Measurements from ENCODE around the gene CUEDC1.
"Not testable (repeated sequence)": the region's sequence is repeated elsewhere in the genome, so short reads cannot be mapped to it uniquely, and the experiment has no call there.

CUEDC1 gene

DNA sequence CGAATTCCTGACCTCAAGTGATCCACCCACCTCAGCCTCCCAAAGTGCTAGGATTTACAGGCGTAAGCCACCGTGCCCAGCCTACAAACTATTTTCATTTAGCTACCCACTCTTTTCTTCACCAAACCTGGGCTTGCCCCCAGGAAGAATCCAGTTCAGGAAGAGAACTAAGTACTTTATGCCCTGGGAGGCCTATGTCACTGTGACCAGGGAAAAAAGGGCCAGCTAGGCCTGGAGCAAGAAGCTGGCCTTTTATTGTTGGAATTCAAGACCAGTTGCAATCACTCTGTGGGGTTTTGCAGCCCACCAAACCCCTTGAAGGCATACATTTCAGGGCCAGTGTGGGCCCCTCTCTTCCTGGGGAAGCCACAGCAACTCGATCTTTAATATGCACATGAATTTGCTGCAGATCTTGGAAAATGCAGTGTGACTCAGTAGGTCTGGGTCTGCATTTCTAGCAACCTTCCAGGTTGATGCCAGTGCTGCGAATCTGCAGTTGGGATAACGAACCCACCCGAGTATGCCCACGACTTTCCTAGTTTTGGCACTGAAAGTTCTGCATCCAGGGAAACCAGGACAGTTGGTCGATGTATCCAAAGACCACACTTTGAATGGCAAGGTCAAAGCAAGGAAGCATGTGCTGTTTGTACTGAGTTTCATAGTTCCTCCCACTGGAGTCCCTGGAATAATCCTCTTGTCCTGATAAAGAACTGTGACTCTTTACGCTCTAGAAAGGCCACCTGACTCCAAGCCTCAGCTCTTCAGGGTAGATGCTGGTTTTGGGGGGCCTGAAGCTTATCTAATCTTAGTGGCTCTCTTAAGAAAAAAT lies 98.2 kb downstream of the CUEDC1 start:
- no peak for DNase-seq

DNA sequence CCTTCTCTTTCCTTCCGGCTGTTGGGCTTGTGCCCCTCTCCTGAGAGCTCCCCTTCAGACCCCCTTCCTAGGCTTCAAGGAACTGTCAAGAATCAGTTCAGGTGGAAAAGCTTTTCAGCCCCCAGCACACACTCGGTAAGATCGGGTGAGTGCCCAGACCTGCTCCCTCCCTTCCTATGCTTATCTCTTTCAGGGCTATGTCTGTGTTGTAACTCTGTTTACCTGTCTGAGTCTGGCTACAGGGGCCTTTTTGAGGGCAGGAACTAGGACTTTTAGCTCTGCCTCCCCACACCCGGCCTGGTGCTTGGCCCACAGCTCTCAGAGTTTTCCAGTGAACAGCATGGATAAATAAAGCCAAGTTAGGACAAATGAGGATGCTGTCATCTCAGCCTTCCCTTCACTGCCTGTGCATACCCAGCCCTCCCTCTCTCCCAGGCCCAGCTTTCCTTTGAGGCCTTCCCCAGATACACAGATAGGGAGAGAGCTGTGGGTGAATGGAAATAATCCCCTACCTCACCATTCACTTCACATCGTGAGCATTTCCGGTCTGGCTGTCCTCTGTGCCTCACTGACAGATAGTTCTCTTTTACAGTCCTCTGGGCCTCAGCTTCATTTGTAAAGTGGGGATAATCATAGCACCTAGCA lies 99.7 kb downstream of the CUEDC1 start:
- DNase-seq: no peak

DNA sequence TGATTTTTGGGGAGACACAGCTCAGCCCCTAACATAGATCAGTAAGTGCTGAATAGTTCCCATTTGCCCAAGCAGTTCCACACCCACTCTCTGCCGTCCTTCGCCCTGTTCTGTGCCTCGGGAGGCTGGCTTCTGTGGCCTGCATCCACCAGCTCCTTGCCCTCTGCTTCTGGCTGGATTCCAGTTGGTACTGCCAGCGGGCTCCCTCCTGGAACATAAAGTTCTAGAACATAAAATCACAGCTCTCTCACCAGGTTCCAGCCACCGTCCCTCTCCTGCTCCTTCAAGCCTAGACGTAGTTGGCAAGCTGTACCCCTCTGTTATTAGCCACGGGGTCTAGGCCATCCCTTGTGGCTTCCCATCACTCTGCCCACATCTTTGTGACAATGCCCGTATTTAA lies 101.5 kb downstream of the CUEDC1 start:
- no peak for DNase-seq

DNA sequence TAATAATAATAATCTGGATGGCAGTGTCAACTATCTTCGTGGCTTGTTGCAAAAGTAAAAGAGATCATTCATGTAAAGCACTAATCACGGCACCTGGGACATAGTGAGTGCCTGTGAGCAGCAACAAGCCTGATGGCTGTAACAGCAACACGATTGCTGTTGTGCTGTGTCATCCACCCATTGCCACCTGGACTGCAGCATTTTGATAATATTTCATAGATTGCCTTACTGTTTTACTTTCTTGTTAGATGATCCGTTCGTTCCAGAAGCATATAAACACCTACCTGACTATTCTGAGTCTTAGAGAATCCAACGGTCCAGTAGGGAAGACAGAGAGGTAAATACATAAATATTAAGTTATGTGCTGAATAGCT lies 102.3 kb downstream of the CUEDC1 start:
- DNase-seq: no peak

DNA sequence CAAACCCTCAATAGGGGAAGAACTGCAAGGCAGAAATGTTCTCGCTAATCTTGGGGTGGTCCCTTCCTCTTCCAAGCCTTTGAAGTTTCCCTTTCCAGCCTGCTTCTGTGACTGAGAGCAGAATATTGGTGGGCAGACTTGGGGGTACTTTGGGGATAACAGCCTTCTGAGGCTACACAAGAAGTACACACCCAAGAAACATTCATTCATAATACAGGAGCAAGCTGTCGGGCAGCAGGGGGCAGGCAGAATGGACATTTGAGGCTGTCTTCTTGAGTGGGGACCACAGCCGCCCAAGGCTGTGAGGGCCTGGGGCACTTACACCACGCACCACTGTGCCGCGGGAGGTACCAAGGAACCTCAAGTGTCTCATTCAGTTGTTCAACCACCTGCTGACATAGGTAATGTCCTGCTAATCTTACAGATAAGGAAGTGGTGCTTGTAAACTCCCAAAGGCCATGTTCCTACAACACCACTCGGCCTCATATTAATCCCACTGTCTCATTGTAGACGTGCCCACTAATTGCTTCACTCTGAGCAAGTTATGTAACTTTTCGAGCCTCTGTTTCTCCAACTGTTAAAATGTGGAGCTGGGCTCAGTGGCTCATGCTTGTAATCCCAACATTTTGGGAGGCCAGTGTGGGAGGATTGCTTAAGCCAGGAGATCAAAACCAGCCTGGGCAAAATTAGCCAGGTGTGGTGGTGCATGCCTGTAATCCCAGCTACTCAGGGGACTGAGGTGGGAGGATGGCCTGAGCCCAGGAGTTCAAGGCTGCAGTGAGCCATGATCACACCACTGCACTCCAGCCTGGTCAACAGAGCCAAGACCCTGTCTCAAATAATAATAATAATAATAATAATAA lies 102.9 kb downstream of the CUEDC1 start:
- no peak for DNase-seq

DNA sequence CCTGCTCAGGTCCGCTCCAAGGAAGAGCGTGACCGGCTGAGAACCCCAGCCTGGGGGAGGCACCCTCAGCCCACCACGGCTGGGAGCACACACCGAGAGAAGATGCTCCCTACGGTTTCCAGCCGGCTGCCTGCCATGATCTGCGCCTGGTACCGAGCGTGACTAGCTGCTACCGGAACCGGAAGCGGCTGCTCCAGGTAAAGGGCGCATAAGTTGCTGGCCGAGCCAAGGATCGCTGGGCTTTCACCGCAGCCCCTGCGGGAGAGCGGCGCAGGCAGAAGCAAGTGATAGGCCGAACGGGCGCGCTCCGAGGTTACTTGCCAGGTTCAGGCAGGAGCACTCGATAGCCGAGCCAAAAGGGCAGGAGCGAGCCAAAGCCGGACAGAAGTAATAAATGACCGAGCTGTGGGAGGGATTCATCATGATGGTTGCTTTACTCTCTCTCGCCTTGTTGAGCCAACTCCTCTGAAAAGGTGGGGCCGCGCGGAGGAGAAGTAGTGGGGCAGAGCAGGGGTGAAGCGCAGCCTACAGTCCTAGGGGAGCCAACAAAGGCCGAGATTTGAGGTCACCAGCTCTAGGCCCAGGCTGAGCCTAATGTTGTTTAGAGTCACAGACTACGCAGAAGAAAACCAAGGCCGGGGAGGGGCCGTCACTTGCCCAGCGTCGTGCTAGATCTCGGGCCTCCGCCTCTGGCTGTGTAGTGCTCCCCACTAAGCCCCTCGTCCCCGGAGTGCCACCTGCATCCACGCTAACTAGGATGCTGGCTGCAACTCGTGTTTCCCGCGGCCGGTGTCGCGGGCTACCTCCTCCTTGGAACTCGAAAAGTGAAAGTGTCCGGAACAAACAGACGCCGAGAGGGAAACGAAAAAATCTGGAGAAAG lies 105.1 kb downstream of the CUEDC1 start, which contains the start of gene MRPS23:
Gene MRPS23 (minus strand): TSS at position 171 of the 881 bp plus-strand sequence. CDS start 34 bp downstream, at position 137.
- peak; percentile 99 for DNase-seq

DNA sequence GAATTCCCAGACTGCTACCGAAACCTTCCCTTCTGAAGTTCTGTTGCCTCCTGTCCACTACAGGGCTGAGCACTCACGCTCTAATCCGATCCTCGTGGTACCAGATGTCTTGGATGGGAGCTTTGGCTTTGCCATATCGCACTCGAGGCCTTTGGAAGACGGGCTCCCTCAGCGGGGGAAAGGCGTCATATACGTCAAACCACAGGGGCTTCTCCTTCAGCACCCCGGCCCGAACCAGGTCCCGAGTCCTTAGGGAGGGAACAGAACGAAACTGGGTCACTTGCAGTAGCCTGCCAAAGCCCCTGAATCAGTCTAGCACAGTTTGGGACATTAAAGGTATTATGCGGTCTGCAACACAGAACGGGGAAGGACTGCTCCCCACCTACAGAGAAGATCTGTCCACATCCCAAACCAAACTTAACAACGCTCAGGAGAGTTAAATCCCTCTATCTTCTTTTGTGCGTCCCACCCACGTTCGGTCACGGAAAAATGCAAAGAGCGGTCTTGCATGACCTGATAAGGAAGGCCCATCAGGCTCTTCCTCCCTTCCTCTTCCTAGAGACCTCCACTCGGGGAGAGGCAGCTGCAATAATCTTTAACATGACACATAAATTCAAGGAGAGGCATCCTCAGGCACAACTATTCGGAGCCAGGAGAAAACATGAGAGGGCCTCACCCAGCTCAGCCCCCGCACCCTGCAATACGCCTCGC lies 105.9 kb downstream of the CUEDC1 start:
- DNase-seq: no peak

DNA sequence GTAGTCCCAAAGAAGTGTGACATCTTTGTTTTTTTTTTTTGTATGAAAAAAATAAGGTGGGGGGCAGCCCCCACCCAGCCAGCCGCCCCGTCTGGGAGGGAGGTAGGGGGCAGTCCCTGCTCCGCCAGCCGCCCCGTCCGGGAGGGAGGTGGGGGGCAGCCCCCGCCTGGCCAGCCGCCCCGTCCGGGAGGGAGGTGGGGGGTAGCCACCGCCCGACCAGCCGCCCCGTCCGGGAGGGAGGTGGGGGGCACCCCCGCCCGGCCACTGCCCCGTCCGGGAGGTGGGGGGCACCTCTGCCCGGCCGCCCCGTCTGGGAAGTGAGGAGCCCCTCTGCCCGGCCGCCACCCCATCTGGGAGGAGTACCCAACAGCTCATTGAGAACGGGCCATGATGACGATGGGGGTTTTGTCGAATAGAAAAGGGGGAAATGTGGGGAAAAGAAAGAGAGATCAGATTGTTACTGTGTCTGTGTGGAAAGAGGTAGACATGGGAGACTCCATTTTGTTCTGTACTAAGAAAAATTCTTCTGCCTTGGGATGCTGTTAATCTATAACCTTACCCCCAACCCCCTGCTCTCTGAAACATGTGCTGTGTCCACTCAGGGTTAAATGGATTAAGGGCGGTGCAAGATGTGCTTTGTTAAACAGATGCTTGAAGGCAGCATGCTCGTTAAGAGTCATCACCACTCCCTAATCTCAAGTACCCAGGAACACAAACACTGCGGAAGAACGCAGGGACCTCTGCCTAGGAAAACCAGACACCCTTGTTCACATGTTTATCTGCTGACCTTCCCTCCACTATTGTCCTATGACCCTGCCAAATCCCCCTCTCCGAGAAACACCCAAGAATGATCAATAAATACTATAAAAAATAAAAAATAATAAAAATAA lies 108.9 kb downstream of the CUEDC1 start:
- DNase-seq: not testable (repeated sequence)

DNA sequence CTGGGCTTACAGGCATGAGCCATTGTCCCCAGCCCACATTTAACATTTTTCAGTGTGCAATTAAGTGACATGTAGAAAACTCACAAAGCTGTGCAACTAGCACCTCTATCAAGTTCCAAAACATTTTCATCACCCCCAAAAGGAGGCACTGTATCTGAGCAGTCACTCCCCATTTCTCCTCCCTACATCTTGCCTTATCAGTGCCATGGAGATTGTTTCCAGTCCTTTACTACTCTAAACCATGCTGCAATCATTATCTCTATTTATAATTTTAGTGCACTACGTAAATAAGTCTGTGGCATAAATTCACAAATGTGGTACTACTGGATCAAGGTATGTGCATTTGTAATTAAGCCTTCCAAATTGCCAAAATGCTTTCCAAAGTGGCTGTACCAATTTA lies 112.9 kb downstream of the CUEDC1 start:
- no peak for DNase-seq

DNA sequence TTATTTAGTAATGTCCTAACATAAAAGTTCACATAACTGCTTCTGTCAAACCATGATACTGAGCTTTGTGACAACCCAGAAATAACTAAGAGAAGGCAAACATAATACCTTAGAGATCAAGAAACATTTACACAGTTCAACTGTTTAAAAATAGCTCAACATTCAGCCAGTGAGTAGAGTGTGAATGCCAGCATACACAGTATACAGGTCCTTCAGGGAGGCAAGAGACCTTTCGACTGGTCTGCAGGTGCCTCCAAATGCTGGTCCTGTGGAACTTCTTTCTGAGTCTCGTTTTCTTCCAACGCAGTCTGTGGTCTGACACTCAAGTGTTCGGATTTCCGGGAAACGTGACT lies 115.7 kb downstream of the CUEDC1 start:
- no peak for DNase-seq

DNA sequence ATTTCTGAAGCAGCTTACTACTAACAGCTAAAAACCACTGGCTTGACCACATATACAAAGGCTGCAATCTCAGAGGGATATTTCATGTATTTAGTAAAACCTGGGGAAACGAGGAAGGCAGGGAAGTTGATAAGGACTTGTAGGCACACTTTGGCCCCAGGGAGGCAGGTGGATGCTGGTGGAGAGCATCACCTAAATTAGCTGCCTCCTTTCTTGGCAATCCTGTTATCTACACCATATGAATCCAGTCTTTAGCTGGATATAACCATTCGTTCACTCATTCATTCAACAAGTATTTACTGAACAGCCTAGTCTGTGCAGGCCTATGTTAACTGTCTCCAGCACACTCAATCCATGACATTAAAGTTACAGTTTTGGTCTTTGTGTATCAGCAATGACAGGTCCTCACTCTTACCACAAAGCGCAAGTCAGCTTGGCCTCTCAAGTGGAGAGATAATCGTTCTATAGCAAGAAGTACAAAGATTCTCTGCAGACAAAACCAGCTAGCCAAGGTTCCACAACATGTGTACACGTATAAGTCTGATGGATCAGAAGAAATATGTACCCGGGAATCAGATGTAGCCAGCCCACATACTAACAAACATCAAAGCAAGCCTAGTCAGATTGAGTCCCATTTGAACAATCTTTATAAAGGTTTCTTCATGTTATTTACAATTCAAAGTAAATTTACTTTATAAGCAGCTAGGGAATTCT lies 116.2 kb downstream of the CUEDC1 start:
- DNase-seq: no peak

DNA sequence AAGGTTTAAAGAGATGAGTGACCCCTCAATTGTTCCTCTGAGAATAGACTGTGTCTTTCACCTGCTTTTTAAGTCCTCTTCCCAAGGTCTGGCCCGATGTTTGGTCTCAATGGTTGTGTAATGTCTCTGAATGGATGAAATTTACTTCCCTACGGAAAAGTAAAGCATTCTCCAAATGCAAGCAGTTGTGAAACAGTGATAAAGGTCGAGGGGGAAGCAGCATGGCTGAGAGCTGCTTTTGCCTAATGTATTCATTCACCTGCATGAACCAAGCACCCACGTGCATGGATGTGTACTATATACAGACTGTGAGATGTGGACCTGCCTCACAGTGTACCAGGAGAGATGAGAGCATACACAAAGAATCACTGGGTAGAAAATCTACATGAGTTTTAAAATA lies 116.8 kb downstream of the CUEDC1 start:
- DNase-seq: no peak

DNA sequence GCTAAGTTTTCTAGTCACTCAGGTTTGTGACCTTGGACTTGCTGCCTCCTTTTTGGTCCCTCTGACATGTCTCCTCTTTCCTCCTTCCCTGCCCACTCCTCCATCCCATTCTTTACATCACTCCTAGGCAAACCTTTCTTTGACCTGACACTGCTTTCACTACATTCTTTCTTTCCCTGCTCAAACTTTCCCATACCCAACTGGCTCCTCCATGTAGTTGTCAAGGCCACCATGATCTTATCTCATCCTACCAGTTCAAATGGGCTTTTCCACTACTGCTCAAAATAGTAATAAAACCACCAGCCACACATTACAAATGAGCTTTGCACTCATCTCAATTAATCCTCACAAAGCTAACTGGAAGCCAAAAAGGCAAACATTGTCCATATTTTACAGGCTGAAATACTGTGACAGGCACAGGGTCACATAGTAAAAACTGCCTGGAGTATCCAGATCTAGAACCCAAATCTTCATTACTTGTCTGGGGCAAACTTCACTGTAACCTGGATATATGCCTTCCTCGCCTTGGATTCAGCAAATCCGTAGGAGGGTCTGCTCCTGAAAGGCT lies 119.8 kb downstream of the CUEDC1 start:
- DNase-seq: no peak

DNA sequence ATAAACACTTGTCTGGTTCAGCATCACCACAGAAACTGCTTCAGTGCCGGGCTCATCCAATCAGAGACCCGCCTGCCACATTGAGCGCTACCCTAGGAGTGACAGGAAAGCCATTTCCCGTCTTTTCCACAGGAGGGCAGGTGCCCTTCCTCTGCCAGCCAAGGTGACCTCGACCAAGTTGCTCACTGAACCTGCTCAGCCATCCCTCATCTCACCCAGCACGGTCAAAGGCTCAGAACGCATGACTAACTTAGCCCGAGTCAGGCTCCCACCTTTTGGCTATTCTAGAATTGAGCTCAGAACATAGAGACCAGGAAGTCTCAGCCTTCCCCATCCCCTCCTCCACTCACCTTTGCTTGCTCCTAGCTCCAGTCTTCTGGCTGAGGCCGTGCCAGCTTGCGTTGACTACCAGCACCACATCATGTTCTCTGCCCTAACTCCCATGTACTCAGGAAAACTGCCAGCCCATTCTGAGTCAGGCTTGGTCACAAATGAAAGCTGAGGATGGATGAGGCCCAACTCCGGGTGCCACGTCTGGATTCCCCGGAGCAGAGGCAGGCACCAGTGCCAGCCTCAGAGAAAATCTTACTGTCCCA lies 121.0 kb downstream of the CUEDC1 start:
- DNase-seq: no peak

DNA sequence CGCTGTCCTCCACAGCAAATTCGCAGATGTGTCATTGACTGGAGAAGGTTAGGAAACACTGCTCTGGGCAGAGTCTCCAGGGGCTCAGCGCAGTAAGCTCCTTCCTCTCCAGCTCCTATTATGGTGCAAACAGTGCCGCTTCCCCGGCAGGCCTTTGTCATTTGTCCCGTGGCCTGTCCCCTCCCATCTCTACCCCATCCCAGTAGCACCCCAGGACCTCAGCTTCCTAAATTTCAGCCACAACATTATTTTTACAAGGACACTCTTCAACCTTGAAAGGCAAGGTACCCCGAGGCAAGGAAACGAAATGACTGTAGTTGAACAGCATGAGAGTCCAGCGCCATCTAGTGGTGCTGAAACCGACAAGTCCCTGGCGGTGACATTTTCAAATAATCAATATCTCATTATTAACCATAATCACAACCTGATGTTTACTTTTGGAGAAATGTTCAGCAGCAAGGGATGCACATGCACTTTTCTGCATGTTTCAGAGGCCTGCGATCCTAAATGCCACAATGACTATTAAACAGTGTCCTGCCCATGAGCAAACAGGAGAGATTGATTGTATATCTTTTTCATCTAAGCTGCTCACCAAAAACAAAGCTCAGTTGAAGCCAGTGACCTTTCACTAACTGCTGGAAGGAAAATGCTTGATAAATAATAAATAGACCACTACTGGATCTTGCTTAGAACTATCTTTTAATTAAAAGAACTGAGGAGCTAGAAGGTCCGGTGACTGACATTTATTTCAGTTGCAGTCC lies 121.9 kb downstream of the CUEDC1 start:
- DNase-seq: peak; percentile 69

DNA sequence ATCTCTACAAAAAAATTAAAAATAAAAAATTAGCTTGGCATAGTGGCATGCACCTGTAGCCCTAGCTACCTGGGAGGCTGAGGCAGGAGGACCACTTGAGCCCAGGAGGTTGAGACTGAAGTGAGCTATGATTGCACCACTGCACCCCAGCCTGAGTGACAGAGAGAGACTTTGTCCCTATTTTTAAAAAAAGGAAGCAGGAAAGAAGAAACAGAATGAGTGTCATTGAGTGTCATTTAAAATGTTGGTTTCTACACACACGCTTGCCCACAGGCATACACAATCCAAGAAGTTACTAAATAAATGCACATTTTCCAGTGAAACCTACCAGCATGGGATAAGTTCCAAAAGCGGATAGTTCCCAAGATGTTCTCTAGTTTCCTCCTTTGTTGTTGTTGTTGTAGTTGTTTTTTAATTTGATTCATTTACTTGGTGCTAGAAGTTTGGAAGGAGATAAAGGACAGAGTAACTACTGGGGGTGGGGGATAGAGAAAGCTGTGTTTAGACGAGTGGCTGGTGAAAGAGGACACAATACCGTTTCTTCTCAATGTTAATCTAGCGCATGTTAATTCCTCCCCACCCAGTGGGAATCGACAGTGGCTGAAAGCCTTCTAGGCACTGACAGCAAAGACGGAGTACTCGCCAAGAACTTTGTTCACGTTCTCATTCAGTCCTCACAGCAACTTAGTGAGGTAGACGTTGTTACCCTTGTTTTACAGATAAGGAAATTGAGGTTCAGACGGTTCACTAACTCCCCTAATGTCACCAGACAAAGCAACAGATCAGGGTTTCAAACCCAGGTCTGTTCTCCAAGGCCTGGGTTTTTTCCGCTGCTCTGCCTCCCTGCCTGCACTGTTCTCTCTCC lies 122.7 kb downstream of the CUEDC1 start:
- DNase-seq: no peak

DNA sequence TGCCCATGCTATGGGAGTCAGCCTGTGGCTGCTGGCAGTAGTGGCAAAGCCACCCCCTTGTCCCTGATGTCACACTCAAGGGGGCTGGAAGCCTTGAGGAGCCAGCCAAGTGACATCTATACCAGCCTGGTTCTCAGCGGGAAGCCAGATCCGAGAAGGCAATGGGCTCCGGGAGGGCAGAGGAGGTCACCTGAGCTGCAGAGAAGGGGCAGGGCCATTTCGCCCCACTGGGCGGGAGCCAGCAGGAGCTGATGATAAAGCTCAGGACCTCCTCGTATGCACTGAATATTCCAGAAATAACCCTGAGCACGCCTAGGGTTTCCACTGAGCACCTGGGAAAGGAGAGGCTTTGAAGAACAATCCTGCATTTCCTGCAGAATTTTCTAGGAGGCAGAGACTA lies 124.3 kb downstream of the CUEDC1 start:
- DNase-seq: no peak
